ENCODE results near the gene TBX1.

TBX1 gene

DNA sequence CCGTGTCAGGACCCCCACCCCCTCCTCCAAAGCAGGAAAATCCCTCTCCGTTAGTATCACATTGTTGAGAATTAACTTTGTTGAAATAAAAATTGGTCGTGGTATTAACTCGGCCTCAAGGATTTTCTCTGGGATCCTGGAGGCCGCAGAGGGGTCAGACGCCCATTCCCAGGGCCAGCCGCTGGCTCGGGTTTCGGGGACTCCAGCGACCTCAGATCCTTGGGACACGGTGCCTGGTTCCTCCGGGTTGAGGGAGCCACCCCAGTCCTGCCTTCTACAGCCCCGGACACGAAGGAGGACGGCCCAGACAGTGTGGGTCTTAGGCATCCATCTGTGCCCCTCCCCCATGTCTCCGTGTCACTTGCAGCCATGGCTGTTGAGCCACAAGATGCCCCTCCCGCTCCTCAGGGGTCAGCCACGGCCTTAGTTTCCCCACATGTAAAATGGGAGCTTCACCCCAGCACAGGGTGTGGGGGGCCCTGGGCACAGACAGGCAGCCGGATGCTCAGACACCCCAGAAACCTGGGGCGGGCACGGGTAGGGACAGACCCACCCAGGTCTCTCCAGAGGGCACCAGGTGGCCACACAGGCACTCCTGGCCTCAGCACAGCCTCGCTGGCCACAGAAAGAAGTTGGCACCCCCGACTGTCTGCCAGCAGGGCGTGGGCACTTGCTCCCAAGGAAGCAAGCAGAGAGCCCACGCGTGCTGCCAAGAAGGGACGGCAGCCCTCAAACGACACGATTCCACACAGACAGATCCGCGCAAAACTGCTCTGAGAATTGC, 21.7 kb upstream of the TBX1 start:
- no peak for DNase-seq (ENCODE audit: low spot score)

DNA sequence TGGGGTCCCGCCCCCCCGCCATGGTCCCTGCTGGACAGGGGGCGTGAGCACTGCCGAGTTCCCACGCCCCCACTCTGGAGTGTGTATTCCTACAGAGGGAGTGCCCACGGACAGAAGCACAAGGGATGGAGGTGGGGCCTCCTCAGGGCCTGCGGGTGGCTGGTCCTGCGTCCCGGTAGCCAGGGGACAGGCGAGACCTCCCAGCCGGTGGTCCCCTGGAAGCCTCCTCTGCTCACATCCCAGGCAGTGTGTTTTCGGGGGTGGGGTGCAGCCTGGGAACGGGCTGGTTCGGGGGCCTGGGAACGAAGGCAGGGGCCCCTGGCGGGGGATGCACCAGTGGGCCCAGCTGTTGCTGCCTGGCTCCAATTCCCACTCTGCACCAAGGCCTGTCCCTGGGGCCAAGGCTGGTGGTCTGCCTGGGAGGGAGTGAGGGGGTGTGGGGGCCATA, 21.1 kb upstream of the TBX1 start:
- DNase-seq (ENCODE audit: low spot score) = no peak

DNA sequence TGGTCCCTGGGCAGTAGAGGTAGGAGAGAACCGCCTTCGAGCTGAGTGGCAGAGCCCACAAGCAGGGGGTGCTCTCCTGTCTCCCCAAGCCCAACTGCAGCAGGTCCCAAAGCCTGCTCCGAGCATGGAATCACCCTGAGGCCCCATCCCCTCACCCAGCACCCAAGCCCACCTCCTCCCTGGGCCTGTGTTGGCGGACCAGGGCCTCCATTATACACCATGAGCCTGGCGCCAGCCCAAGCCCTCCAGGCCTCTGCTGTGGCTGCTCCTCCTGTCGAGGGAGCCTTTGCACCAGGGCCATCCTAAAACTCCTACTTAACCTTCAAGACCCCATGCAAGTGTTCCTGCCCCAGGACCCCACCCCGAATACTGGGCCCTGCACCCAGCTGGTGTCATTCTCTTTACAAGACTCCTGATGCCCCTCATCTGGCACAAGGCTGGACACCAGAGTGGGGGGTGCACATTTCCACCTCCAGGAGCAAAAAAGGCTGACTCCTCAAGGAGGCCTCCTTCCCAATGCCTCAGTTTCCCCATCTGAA, 20.6 kb upstream of the TBX1 start:
- DNase-seq (ENCODE audit: low spot score) = no peak

DNA sequence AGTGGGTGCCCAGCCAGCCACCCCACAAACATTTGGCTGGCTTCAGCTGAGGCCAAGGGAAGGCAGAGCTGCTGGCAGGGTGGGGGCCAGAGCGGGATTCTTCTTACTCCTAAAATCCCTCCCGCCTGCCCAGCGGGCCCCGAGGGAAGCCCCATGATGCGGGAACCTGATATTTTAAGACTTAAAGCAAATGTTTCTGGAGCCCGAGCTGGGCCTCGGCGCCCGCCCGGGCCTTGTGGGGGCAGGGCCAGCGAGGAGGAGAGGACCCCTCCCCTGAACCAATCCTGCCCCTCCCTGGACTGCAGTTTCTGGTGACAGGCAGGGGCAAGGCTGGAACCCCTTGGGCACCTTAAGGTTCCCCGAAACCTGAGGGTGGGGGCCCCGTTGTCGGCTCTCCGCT, 20.0 kb upstream of the TBX1 start:
- no peak for DNase-seq (ENCODE audit: low spot score)

DNA sequence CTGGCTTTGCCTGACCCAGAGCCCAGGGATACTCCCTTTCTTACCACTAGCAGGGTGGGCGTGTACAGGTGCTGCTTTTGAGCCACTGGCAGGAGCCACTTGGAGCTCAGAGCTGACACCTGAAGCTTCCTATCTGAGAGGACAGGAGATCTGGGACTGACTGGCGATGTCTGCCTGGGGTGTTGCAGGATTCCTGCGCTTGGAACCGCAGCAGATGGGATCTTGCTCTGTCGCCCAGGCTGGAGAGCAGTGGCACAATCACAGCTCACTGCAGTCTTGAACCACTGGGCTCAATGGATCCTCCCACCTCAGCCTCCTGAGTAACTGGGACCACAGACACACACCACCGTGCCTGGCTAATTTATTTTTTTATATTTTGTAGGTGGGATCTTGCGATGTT, 19.5 kb upstream of the TBX1 start:
- no peak for DNase-seq (ENCODE audit: low spot score)

DNA sequence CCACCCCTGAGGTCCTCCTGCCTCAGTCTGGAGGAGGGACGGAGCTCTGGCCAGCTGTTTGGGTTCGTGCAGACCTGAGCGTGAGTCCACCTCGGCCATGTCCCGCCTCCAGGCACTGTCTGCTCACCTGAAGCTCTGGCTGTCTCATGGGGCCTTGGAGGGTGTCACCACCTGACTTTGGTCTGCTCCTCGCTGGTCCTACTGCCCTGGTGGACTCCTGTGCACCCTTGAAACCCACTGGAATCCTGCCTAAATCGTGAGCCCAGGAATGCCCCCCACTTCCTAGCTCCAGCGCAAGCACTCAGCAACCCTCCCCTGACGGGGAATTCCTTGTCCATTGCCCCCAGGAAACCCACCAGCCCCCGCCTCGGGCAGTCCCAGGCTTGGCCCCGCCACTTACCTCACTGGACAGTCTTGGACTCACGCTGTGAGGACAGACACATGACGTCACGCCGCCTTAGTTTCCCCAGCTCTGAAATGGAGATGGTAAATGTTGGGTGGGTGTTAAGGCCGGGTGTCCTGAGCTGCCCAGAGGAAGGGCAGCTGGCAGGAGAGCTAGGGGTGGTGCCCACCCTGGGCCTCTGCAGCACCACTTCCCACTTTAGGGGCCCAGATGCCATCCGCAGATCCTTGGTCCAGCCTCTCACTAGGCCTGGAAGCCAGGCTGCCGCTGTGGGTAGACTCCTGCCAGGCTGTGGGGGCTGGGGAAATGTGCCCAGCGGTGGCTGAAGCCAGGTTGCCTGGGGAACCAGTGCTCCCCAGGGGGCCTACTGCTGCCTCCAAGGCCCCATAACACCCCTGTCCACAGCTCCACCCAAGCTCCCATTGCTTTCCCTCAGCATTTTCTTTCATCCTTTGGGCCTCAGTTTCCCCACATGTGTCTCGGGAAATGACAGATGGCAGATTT, 18.2 kb upstream of the TBX1 start:
- no peak for DNase-seq (ENCODE audit: low spot score)

DNA sequence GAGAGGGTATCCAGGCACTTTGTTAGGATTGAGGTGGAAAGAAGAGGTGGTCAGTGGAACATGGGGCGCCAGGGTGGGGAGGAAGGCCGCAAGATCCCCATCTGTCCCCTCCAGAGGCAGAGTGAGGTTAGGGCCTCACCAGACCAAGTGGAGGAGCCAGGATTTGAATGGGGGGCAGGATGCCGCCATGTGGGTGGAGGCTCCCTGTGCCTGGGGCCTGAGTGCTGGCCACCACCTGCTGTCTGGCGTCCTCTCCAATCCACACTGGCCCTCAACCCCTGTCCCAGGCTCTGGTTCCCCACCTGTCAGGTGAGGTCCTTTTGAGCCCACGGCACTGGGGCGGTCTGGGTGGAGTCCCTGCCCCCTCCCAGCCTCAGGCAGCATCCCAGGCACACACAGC, 17.5 kb upstream of the TBX1 start:
- no peak for DNase-seq (ENCODE audit: low spot score)

DNA sequence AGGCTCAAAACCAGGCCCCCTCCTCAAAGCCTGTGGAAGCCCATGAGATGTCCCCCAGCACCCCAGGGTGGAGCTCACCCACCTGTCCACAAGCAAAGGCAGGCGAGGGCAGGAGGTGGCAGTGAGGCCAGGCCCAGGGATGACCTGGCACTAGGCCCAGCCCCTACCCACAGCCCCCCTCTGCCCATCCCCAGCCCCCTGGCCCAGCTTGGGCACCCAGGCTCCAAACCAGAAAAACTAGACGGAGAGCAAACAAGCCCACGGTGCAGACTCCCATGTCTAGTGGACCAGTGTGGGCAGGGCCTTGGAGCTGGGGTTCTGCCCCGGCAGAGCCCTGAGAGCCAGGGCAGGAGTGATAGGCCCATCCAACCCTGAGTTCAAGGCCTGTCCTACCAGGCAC, 16.9 kb upstream of the TBX1 start:
- no peak for DNase-seq (ENCODE audit: low spot score)

DNA sequence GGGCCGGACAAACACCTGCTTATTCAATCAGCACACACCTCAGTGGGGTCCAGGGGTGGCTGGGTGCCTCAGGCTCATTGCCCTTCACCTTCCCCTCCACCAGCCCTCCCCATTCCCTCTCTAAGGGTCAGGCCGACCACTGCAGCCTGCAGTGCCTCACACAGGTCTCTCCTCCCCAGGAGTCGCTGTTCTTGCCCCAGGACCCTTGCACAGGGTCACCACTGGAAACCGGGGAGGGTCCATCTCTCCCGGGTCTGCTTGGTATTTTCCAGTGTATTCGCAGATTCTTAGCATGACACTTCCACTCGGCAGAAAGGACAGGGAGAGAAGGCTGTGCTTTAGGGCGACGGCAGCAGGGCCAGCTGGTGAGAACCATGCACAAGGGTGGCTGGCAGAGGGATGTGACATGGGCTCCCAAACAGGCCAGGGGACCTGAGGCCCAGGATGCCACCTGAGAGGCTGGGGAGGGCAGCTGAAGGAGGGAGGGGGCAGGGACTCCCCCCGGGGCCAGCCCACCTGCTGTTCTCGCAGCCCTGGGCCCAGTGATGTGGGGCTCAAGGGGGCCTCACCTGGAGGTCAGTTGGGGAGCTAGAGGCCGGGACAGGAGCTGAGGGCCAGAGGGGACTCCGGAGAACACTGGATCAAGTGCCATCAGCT, 16.1 kb upstream of the TBX1 start:
- DNase-seq (ENCODE audit: low spot score) = no peak

DNA sequence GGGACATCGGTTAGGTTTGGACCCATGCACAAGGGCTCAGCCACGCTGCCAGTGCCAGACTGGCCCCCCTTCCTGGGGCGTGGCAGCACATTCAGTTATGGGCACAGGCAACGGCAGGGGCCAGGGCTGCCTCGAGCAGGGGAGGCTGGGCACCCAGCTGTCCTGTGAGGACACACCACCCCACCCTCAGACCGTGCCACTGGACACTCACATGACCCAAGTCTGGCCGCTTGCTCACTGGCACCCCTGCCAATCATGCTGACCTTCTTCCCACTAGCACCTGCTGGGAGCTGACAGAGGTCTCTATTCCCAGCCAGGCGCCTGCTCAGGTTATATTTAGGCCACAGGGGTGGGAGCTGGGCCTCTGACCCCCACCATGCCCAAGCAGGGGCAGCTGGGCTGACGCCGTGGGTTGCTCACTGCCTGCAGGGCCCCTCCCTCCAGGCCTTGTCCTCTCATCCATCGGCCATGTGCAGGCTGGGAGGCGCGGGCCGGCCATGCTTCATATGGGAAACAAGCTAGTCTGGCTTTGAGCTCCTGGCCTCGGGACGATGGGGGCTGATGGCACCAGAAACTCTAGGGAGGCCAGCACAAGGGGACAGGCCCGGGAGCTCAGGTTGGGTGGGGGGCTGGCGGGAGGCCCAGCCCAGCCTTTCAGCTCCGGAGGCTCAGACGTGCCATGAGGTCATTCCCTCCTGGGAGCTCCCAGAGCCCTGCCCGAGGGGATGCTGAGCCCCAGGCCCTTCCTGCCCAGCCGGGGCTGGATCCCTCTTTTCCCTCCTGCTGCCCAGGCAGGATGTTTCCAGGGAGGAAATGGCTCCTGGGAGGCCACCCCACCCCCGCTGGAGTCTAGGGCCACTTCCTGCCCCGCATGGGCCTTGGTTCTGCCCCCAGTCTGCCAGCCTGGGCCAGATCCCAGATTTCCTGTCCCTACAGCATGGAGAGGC, 15.2 kb upstream of the TBX1 start:
- DNase-seq (ENCODE audit: low spot score) = no peak

DNA sequence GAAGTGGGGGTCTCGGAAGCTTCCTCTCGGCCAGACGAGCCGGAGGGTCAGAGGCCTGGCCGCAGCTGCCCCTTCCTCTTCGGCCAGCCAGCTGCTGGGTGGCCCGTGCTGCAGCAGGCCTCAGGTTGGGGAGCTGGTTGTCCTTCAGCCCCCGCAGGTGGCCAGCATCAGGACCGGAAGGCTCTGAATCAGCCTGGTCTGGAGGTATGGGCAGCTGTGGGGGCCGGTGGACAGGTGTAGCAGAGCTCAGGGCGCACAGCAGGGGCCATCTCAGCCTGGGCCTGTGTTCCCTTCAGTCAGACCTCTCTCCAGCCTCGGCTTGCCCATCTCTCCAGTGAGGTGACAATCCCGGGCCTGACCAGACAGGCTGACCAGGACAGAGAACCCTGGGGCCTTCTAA, 13.9 kb upstream of the TBX1 start:
- DNase-seq (ENCODE audit: low spot score) = no peak

DNA sequence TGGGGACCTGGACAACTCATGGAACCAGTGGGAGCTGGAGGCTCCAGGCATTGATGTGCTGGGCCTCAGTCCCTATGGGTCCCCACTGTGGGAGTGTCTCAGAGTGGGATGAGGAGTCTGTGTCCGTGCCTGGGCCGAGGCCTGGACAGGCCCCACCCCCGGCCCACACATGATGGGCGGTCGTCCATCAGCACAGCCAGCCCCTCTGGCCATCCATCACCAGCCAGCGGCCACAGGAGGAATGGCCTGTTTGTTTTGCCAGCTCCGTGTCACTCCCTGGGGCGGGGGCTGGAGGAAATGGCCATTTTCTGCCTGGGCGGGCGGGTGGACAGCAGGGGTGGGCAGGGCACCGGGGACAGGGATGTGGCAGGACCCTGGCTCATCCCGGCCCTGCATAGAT, 13.0 kb upstream of the TBX1 start:
- no peak for DNase-seq (ENCODE audit: low spot score)

DNA sequence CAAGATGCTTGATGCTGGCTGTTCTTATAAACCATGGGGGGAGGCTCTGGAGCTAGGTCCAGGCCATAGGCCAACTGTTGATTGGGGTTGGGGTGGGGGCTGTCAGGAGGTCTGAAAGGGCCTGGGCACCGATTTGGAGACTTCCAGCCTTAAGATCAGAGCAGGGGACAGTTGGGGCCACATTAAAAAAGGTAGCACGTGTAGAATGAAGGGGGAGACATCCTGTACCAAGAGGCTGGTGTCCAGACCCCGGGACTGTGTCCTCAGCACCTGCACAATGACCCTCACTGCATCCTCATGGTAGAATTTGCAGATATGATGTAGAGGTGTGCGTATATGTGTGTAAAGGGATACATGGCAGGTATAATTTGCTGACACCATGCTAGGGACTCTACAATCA, 12.4 kb upstream of the TBX1 start:
- DNase-seq (ENCODE audit: low spot score) = no peak

DNA sequence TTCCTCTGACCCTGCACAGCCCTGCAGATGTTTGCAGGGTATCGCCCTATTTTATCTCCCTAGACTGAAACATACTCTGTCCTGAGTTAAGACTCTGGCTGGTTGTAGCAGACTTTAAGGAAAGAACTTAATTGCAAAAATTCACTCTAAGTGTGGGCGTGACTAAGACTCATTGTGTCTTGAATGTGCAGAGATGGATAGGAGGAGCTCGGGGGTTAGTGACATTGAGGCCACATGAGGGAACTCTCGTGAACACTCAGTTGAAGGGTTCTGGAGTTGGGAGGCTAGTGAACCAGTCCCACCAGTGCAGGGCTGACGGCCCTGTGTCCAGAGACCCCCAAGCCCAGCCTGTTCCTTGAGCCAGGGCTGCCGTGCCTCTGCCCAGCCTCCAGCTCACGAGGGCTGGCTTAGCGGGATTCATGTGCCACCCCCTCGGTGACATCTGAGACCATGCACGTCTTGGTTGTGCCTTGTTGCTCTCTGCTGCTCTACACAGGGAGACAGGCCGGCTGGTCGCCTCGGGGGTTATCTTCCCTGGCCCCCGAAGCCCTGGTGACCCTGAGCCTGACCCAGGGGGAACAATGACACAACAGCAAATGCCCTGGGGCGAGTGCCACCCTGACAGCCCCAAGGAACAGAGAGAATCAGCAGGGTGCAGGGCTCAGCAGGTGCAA, 11.4 kb upstream of the TBX1 start:
- no peak for DNase-seq (ENCODE audit: low spot score)

DNA sequence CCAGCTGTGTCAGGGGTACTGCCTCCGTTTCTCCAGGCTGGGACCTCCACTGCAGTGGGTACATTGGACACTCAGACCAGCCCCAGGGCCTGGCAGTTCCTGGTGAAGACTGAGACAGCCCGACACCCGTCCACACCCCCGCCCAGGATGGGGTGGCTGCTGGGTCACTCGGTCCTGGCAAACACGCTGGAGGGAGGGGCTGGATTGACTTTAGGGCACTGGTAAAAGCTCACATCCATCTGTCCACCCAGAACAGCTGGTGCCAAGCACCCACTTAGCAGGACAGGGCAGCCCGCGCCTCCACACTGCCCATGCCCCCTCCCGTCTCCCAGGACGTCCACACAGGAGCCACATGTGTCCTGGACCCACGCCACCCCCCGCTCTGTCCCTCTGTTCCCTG, 10.7 kb upstream of the TBX1 start:
- DNase-seq (ENCODE audit: low spot score) = no peak

DNA sequence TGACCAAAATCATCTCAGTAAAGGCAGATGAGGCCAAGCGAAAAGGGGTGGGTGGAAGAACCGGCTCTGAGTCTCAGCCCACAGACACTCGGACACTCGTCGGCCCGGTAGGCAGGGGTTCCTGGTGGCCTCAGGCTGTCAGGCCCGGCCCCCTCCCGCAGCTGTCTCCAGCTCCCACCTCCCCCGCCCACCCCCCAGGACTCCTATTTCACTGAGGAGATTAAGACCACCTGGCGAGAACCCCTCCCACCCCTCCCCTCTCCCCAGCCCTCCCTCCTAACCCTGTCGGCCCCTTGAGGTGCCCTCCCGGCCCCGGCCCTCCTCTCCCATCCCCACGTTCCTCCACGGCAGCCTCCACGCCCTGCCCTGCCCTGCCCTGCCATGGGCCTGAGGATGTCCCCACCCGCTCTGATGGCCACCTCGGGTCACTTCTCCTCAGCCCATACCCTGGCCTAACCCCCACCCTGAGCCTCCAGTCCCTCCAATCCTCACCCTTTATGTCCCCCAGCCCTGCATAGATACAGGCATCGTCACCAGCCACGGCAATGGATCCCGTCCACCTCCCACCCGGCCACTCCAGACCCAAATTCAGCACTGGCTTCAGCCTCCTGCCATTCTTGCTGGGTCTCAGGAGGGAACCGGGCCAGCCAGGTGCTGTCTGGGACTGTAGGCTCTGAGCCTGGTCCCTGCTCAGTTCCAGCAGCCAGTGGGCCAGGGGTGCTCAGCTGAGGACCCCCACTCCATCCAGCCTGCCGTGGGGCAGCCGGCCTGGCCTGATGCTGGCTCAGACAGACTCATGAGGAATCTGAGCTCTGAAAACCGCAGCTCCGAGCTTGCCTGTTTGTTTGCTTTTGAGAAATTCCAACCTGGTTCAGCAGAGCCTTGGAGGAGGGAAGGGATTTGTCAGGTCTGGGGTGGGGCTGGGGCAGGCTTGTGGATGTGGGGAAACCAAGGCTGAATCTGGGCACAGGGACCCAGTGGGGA, 9.8 kb upstream of the TBX1 start:
- DNase-seq (ENCODE audit: low spot score) = no peak

DNA sequence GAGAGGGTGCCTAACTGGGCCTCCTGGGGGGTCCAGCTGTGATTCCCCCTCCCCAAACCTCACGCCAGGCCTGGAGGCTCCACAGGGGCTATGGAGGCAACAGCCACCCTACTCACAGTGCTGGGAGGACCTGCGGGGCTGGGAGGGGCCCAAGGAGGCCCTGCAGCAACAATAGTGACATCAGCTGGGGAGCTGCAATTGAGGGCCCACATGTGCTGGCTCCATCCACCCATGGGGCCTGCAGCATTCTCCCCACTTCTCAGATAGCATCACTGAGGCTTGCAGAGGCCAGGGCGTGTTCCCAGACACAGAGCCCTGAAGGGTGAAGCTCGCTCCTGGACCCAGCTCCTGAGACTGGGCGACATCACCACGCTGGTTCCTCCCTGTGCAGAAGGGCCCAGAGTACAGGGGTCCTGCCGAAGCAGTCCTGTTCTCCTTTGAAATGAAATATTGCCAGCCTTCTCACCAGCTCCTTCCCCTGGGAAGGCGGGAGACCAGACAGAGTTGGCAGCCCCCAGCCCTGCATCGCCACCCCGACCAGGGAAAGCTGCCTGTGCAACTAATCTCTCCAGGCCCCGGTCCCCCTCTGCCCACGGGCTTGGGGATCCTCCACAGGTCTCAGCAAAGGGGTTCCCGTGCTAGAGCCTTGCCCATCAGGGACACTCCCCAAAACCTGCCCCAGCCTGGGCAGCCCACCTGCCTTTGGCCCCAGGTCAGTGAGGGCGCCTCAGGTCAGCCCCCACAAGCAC, 8.9 kb upstream of the TBX1 start:
- no peak for DNase-seq (ENCODE audit: low spot score)

DNA sequence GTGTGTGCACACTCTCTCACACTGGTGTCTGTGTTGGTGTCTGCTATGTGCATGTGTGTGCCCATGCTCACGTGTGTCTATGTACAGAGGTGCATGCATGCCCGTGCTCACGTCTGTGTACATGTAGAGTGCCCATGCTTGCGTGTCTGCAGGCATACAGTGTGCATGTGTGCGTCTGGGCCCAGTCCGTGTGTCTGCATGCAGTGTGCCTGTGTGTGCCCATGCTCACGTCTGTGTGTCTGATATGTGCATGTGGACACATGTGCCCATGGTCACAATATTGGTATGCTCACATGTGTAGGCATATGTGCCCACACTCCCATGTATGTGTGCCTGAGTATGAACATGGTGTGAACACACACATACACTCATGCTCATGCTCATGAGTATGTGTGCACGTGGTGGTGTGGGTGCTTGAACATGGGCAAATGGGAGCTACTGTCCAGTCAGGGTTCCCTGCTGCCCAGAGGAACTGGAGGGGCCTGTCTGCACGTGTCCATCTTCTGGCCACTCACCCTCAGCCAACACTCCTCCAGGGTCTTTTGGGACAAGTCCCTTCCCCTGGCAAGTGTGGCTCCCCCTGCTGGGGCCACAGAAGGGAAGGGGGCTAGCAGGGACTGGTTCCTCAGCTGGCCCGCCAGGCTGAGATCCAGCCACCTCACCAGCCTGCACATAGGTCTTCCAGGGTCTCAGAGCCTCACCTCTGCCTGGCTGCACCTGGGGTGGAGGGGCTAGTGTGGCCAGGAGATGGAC, 7.3 kb upstream of the TBX1 start:
- no peak for DNase-seq (ENCODE audit: low spot score)

Data from left forelimb (tissue), 1 donor.